ENCODE data around the gene DYNLT5. TPM values are rescaled to one million over a fixed set of nuclear protein-coding genes. Genes with fewer than 3 reads are reported as not detected.

DYNLT5 gene
- total RNA-seq, 4 donors from 2014 or later = 1.2 to 3.1 (median 1.7) TPM

DNA sequence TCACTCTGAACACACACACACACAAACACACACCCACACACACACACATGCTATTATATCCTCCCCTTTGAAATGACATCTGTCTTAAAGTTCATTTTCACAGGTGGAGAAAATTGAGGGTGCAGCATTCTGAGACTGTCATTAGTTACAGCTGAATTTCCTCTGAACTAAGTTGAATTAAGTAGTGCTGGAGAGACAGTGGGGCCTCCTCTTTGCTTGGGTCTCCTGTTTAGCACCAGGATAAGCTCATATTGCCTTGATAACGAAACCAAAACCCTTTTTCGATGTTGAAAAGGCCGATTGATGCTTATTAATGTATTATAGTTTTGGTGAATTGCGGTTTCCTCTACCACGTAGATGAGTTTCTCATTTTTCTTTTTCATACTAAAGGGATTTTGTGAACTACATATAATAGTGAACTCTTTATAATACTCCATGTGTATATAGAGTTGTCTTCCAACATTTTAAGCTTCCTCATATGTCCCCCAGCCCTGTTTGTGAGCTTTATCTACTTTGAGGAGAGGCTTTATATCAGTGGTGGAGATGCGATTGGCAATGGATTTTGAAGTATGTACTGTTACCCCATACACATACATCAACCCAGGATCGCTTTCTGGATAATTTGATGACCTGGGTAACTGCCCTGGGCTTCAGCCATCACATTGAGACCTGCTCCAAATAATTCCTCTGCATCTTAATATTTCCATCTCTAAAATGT is 17.4 kb downstream of the DYNLT5 start:
- intact Hi-C loops (cut with DNase I) = loop anchor here (10.0 kb wide), 1 partner anchor 445 kb away; no protein-coding TSS in a partner anchor
- no peaks in the 10 kb centered on the region for H3K27me3 ChIP-seq
- WGBS = 94% methylated on average over 7 of the region's 7 CpGs
- no peak overlapping the region for H3K4me3 ChIP-seq
- no peak overlapping the region for H3K27ac ChIP-seq (replicated peaks in 1 of 4)
- no peaks in the 10 kb centered on the region for H3K9me3 ChIP-seq
- DNase-seq (ENCODE audit: extremely low spot score) = no peak
- peaks cover 0 to 3% (median 0%) of the 10 kb centered on the region in 4 donors for H3K4me1 ChIP-seq
- H3K36me3 ChIP-seq = no peaks in the 10 kb centered on the region
- TF ChIP-seq EP300 (IDR thresholded peaks at IDR 0.05) = no peak
- TF ChIP-seq POLR2AphosphoS5 (IDR thresholded peaks at IDR 0.05) = no peak
- TF ChIP-seq, protein P1, sequence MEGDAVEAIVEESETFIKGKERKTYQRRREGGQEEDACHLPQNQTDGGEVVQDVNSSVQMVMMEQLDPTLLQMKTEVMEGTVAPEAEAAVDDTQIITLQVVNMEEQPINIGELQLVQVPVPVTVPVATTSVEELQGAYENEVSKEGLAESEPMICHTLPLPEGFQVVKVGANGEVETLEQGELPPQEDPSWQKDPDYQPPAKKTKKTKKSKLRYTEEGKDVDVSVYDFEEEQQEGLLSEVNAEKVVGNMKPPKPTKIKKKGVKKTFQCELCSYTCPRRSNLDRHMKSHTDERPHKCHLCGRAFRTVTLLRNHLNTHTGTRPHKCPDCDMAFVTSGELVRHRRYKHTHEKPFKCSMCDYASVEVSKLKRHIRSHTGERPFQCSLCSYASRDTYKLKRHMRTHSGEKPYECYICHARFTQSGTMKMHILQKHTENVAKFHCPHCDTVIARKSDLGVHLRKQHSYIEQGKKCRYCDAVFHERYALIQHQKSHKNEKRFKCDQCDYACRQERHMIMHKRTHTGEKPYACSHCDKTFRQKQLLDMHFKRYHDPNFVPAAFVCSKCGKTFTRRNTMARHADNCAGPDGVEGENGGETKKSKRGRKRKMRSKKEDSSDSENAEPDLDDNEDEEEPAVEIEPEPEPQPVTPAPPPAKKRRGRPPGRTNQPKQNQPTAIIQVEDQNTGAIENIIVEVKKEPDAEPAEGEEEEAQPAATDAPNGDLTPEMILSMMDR (IDR thresholded peaks at IDR 0.05) = no peak
- TF ChIP-seq POLR2A (IDR thresholded peaks at IDR 0.05; ENCODE audit: low read depth) = no peak

DNA sequence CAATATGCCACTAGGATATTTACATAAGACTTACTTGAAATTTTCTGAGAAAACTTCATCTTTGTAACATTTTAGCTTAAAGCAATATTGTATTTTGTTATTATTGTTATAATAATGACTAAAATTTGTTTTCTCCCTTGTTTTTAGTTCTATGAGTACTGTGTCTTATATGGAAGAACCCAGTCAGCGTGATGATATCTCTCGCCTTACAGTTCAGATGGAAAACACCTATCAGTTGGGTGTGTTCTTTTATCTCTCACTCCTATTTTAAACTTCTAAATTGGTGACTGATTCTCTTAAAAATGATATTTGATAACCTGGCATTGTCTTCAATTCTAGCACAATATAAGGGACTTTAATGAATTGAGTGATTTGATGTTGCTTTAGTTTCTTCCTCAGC is 18.0 kb downstream of the DYNLT5 start:
- intact Hi-C loops (cut with DNase I) = no loop called here
- Histone ChIP-seq H3K4me1 (no peaks in the 10 kb centered on the region), H3K27ac (replicated peaks in 1 of 4) (no peak overlapping the region), H3K9me3 (no peaks in the 10 kb centered on the region), H3K27me3 (no peaks in the 10 kb centered on the region), H3K4me3 (no peak overlapping the region), H3K36me3 (no peaks in the 10 kb centered on the region)
- no peak for DNase-seq (ENCODE audit: extremely low spot score)
- TF ChIP-seq, protein P1 (IDR thresholded peaks at IDR 0.05) = no peak
- no peak for TF ChIP-seq EP300 (IDR thresholded peaks at IDR 0.05)
- no peak for TF ChIP-seq POLR2AphosphoS5 (IDR thresholded peaks at IDR 0.05)
- no peak for TF ChIP-seq POLR2A (IDR thresholded peaks at IDR 0.05; ENCODE audit: low read depth)
- 100% methylated on average over 2 of the region's 2 CpGs for WGBS

DNA sequence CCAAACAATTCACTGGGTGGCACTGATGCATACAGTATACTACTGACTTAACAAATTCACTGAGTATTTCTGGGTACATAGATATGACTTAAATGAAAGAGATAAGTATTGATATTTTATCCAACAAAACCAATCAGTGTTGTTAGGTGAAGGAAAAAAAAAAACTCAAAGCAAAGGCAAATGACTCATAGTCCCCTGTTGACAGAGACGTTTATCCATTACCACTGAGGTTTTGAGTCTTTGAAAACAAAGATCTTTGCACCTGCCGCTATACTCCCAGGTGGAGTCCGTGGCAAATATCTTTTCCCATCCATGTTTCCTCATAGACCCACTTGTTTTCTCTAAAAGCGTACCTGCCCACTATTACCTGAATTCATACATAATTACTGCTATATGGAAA is 18.4 kb downstream of the DYNLT5 start:
- WGBS = 95% methylated on average over 4 of the region's 4 CpGs
- Histone ChIP-seq H3K9me3 (no peaks in the 10 kb centered on the region), H3K4me3 (no peak overlapping the region), H3K4me1 (no peaks in the 10 kb centered on the region), H3K36me3 (no peaks in the 10 kb centered on the region), H3K27ac (replicated peaks in 1 of 4) (no peak overlapping the region), H3K27me3 (no peaks in the 10 kb centered on the region)
- no peak for DNase-seq (ENCODE audit: extremely low spot score)
- intact Hi-C loops (cut with DNase I) = no loop called here
- TF ChIP-seq, protein P1 (IDR thresholded peaks at IDR 0.05) = no peak
- TF ChIP-seq POLR2A (IDR thresholded peaks at IDR 0.05; ENCODE audit: low read depth) (no peak), POLR2AphosphoS5 (IDR thresholded peaks at IDR 0.05) (no peak), EP300 (IDR thresholded peaks at IDR 0.05) (no peak)

DNA sequence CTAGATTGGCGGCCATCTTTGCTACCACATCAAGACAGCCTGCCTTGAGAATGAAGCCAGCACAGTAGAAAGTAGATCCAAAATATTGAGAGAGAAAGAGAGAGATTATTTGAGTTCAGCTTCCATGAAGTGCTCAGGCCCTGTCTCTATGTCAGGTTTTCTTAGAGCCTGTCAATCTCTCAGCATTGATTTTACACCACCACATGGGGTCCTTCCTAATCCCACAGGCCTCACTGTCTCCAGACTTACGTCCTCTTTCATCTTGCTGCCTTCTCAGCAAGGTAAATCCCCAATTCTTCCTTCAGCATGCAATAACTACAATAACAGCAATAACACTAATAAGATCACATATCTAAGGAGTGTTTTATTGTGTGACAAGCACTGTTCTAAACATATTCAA is 21.0 kb downstream of the DYNLT5 start:
- Histone ChIP-seq H3K36me3 (no peaks in the 10 kb centered on the region), H3K9me3 (no peaks in the 10 kb centered on the region), H3K27ac (replicated peaks in 1 of 4) (no peak overlapping the region), H3K27me3 (no peaks in the 10 kb centered on the region), H3K4me1 (no peaks in the 10 kb centered on the region), H3K4me3 (no peak overlapping the region)
- TF ChIP-seq POLR2AphosphoS5 (IDR thresholded peaks at IDR 0.05) (no peak), POLR2A (IDR thresholded peaks at IDR 0.05; ENCODE audit: low read depth) (no peak), EP300 (IDR thresholded peaks at IDR 0.05) (no peak)
- TF ChIP-seq, protein P1 (IDR thresholded peaks at IDR 0.05) = no peak
- WGBS = 98% methylated on average over 2 of the region's 2 CpGs
- intact Hi-C loops (cut with DNase I) = no loop called here
- no peak for DNase-seq (ENCODE audit: extremely low spot score)

DNA sequence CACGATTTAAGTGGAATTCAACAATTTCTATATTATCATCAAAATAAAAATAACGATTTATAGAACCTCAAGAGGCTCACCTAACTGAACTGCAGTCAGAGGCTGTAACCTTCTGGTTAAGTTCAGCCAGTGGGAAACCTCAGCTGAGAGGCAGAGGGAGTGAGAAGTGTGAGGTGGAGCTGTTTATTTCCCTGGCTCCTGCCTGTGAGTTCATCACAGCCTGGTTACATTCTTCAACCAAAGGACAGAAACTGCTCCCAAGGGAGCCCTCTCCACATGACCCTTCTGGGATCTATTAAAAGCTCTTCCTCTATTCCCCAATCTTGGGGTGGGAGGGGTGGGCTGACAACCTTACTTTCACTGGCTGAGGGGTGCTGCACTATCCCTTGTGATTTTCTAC is 22.2 kb downstream of the DYNLT5 start:
- TF ChIP-seq, protein P1 (IDR thresholded peaks at IDR 0.05) = no peak
- TF ChIP-seq POLR2AphosphoS5 (IDR thresholded peaks at IDR 0.05) (no peak), POLR2A (IDR thresholded peaks at IDR 0.05; ENCODE audit: low read depth) (no peak), EP300 (IDR thresholded peaks at IDR 0.05) (no peak)
- DNase-seq (ENCODE audit: extremely low spot score) = no peak
- no peaks in the 10 kb centered on the region for H3K36me3 ChIP-seq
- no peaks in the 10 kb centered on the region for H3K27me3 ChIP-seq
- no peaks in the 10 kb centered on the region for H3K4me1 ChIP-seq
- no peak overlapping the region for H3K4me3 ChIP-seq
- H3K27ac ChIP-seq (replicated peaks in 1 of 4) = no peak overlapping the region
- 94% methylated on average over 2 of the region's 2 CpGs for WGBS
- intact Hi-C loops (cut with DNase I) = no loop called here
- H3K9me3 ChIP-seq = no peaks in the 10 kb centered on the region
